ENCODE results near the gene KCNC1. TPM values are rescaled to one million over a fixed set of nuclear protein-coding genes. Genes with fewer than 3 reads are reported as not detected.

The KCNC1 gene
- total and polyA plus RNA-seq, 2 of the 13 experiments (the other 11 are each of a cell fraction or from before 2014, with no cell fraction given), result 0.01 to 0.04 TPM

GRCh38 chr11:17734986-17735817 is 621 bp downstream of the KCNC1 start (continued):
- TF ChIP-seq NRL (CRISPR knock-in tag; IDR thresholded peaks at IDR 0.05; ENCODE audit: borderline replicate concordance) (no peak), SALL1 (CRISPR knock-in tag; IDR thresholded peaks at IDR 0.05) (peak; percentile 64; the same call in 1 of the 2 replicates), MAZ (IDR thresholded peaks at IDR 0.05; ENCODE audit: borderline replicate concordance, low read depth, low read length) (no peak), MAZ (CRISPR knock-in tag; IDR thresholded peaks at IDR 0.05; ENCODE audit: low read depth) (0 out of 2 replicates have a peak, but pooled peaks have one; percentile 25), ZBED4 (CRISPR knock-in tag; IDR thresholded peaks at IDR 0.05; ENCODE audit: borderline replicate concordance) (0 out of 2 replicates have a peak, but pooled peaks have one; percentile 30), MYC (CRISPR knock-in tag; IDR thresholded peaks at IDR 0.05; ENCODE audit: borderline replicate concordance) (peak; percentile 29; the same call in 1 of the 2 replicates), HNRNPLL (IDR thresholded peaks at IDR 0.05; ENCODE audit: low read depth, low read length, poor library complexity, severe bottlenecking) (peak; percentile 75), TAF15 (IDR thresholded peaks at IDR 0.05; ENCODE audit: low read depth, low read length, poor library complexity, severe bottlenecking) (no peak), ZNF569 (CRISPR knock-in tag; IDR thresholded peaks at IDR 0.05; ENCODE audit: borderline replicate concordance) (no peak), ZNF281 (CRISPR knock-in tag; IDR thresholded peaks at IDR 0.05; ENCODE audit: borderline replicate concordance) (0 out of 2 replicates have a peak, but pooled peaks have one; percentile 19)
- TF ChIP-seq, protein P1, sequence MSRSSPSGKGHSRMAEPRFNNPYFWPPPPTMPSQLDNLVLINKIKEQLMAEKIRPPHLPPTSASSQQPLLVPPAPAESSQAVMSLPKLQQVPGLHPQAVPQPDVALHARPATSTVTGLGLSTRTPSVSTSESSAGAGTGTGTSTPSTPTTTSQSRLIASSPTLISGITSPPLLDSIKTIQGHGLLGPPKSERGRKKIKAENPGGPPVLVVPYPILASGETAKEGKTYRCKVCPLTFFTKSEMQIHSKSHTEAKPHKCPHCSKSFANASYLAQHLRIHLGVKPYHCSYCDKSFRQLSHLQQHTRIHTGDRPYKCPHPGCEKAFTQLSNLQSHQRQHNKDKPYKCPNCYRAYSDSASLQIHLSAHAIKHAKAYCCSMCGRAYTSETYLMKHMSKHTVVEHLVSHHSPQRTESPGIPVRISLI (CRISPR knock-in tag; IDR thresholded peaks at IDR 0.05; ENCODE audit: borderline replicate concordance), result no peak
- TF ChIP-seq, protein P2, sequence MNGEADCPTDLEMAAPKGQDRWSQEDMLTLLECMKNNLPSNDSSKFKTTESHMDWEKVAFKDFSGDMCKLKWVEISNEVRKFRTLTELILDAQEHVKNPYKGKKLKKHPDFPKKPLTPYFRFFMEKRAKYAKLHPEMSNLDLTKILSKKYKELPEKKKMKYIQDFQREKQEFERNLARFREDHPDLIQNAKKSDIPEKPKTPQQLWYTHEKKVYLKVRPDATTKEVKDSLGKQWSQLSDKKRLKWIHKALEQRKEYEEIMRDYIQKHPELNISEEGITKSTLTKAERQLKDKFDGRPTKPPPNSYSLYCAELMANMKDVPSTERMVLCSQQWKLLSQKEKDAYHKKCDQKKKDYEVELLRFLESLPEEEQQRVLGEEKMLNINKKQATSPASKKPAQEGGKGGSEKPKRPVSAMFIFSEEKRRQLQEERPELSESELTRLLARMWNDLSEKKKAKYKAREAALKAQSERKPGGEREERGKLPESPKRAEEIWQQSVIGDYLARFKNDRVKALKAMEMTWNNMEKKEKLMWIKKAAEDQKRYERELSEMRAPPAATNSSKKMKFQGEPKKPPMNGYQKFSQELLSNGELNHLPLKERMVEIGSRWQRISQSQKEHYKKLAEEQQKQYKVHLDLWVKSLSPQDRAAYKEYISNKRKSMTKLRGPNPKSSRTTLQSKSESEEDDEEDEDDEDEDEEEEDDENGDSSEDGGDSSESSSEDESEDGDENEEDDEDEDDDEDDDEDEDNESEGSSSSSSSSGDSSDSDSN (CRISPR knock-in tag; IDR thresholded peaks at IDR 0.05), result peak; percentile 89
- TF ChIP-seq, protein P3, sequence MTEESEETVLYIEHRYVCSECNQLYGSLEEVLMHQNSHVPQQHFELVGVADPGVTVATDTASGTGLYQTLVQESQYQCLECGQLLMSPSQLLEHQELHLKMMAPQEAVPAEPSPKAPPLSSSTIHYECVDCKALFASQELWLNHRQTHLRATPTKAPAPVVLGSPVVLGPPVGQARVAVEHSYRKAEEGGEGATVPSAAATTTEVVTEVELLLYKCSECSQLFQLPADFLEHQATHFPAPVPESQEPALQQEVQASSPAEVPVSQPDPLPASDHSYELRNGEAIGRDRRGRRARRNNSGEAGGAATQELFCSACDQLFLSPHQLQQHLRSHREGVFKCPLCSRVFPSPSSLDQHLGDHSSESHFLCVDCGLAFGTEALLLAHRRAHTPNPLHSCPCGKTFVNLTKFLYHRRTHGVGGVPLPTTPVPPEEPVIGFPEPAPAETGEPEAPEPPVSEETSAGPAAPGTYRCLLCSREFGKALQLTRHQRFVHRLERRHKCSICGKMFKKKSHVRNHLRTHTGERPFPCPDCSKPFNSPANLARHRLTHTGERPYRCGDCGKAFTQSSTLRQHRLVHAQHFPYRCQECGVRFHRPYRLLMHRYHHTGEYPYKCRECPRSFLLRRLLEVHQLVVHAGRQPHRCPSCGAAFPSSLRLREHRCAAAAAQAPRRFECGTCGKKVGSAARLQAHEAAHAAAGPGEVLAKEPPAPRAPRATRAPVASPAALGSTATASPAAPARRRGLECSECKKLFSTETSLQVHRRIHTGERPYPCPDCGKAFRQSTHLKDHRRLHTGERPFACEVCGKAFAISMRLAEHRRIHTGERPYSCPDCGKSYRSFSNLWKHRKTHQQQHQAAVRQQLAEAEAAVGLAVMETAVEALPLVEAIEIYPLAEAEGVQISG (CRISPR knock-in tag; IDR thresholded peaks at IDR 0.05), result peak; percentile 57

Data from HepG2 (cell line).